ENCODE data around the gene ZNF479. TPM values are rescaled to one million over a fixed set of nuclear protein-coding genes. Genes with fewer than 3 reads are reported as not detected.
"Not testable (repeated sequence)": the region's sequence is repeated elsewhere in the genome, so short reads cannot be mapped to it uniquely, and the experiment has no call there.

Gene ZNF479
- not detected for total RNA-seq

- H3K4me3 Mint-ChIP-seq; H3K4me1 Mint-ChIP-seq; POLR2A ChIA-PET; H3K36me3 Mint-ChIP-seq (ENCODE audit: low read depth); H3K27me3 Mint-ChIP-seq; DNase-seq; H3K27ac Mint-ChIP-seq; CTCF ChIA-PET: not testable (repeated sequence)
- peaks cover 34% of the 10 kb centered on the region for H3K9me3 Mint-ChIP-seq
These were observed at the start of gene ZNF479 for GRCh38 chr7:57132336-57132735. TSS of gene ZNF479 (minus strand) at chr7:57132436. CDS start at chr7:57132324, 112 bp downstream.

DNA sequence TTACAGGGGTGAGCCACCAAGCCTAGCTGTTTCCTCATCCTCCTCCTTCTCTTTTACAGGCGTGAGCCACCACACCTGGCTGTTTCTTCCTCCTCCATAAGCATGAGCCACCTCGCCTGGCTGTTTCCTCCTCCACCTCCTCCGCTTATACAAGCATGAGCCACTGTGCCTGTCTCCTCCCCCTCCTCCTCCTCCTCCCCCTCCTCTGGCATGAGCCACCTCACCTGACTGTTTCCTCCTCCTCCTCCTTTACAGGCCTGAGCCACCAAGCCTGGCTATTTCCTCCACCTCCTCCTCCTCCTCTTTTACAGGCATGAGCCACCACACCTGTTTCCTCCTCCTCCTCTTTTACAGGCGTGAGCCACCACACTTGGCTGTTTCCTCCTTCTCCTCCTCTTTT, 49.8 kb upstream of the ZNF479 start:
- POLR2A ChIA-PET: no interaction called here
- H3K4me3 Mint-ChIP-seq: no peak overlapping the region
- peaks cover 20% of the 10 kb centered on the region for H3K9me3 Mint-ChIP-seq
- H3K27ac Mint-ChIP-seq: no peak overlapping the region
- H3K27me3 Mint-ChIP-seq: no peaks in the 10 kb centered on the region
- CTCF ChIA-PET: no interaction called here
- no peak for DNase-seq
- H3K36me3 Mint-ChIP-seq (ENCODE audit: low read depth): no peaks in the 10 kb centered on the region
- no peaks in the 10 kb centered on the region for H3K4me1 Mint-ChIP-seq

- Mint-ChIP-seq H3K9me3 (peaks cover 20% of the 10 kb centered on the region), H3K27me3 (no peaks in the 10 kb centered on the region), H3K27ac (no peak overlapping the region), H3K4me3 (no peak overlapping the region), H3K36me3 (ENCODE audit: low read depth) (no peaks in the 10 kb centered on the region), H3K4me1 (no peaks in the 10 kb centered on the region)
- DNase-seq: no peak
- ChIA-PET CTCF (no interaction called here), POLR2A (no interaction called here)
These were observed 49.0 kb upstream of the ZNF479 start for GRCh38 chr7:57181281-57181680.

GRCh38 chr7:57179776-57180415, 47.7 kb upstream of the ZNF479 start:
- H3K4me3 Mint-ChIP-seq: no peak overlapping the region
- no peak overlapping the region for H3K27ac Mint-ChIP-seq
- H3K27me3 Mint-ChIP-seq: no peaks in the 10 kb centered on the region
- ChIA-PET CTCF (no interaction called here), POLR2A (no interaction called here)
- H3K36me3 Mint-ChIP-seq (ENCODE audit: low read depth): no peaks in the 10 kb centered on the region
- H3K9me3 Mint-ChIP-seq: peaks cover 20% of the 10 kb centered on the region
- DNase-seq: no peak
- no peaks in the 10 kb centered on the region for H3K4me1 Mint-ChIP-seq

- no peaks in the 10 kb centered on the region for H3K4me1 Mint-ChIP-seq
- CTCF ChIA-PET: no interaction called here
- H3K27ac Mint-ChIP-seq: no peak overlapping the region
- DNase-seq: no peak
- H3K9me3 Mint-ChIP-seq: peaks cover 20% of the 10 kb centered on the region
- H3K4me3 Mint-ChIP-seq: no peak overlapping the region
- no peaks in the 10 kb centered on the region for H3K27me3 Mint-ChIP-seq
- no peaks in the 10 kb centered on the region for H3K36me3 Mint-ChIP-seq (ENCODE audit: low read depth)
- POLR2A ChIA-PET: no interaction called here
These were observed 46.5 kb upstream of the ZNF479 start for GRCh38 chr7:57178768-57179139.

DNA sequence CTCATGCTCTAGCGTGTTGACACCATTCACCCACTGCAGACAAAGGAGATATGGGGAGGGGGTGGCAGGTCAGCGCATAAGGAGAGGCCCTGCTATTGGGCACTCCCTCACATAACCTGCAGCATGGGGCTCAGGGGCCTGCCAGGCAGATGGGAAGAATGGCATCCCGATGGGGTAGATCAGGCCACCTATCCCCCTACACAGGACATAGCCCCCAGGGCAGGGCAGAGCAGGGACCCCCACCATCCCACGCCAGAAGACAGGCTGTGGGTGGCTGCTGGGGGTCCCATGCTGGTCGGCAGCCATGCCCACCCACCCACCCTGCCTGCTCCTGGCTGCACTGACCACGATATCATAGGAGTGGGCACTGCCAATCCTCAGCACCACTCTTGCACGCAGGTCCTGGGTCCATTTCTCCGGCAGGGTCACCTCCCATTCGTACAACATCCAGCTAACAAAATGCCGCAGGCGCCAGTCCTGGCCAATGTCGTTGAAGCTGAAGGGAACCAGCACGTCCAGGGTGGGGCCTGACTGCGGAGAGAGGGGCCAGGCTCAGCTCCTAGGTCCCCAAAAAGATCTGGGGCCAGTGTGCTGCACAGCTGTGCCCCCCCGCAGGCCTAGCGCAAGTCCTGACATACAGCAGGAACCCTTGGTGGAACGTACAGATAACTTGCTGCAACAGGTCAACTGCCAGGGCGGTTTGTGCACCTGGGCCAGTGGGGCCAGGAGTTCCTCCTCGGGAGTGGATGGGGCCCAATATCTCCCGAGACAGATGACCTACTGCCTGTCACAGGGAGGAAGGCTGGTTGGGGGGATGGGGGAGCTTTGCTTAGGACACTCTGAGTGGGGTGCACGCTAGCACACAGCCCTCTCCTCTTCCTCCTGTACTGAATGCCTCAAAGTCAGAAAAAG, 45.9 kb upstream of the ZNF479 start:
- Mint-ChIP-seq H3K27me3 (no peaks in the 10 kb centered on the region), H3K4me3 (no peak overlapping the region), H3K9me3 (peaks cover 20% of the 10 kb centered on the region), H3K27ac (no peak overlapping the region), H3K4me1 (no peaks in the 10 kb centered on the region), H3K36me3 (ENCODE audit: low read depth) (no peaks in the 10 kb centered on the region)
- CTCF ChIA-PET: no interaction called here
- POLR2A ChIA-PET: no interaction called here
- DNase-seq: no peak

- DNase-seq: no peak
- POLR2A ChIA-PET: no interaction called here
- Mint-ChIP-seq H3K4me1 (no peaks in the 10 kb centered on the region), H3K27me3 (no peaks in the 10 kb centered on the region), H3K36me3 (ENCODE audit: low read depth) (no peaks in the 10 kb centered on the region), H3K27ac (no peak overlapping the region), H3K4me3 (no peak overlapping the region), H3K9me3 (peaks cover 13% of the 10 kb centered on the region)
- CTCF ChIA-PET: interaction anchor here (0.6 kb wide), 1 partner anchor 1004 kb away, joined by 4 read pairs; no protein-coding TSS in a partner anchor
These were observed 44.8 kb upstream of the ZNF479 start for GRCh38 chr7:57176928-57177635.

DNA sequence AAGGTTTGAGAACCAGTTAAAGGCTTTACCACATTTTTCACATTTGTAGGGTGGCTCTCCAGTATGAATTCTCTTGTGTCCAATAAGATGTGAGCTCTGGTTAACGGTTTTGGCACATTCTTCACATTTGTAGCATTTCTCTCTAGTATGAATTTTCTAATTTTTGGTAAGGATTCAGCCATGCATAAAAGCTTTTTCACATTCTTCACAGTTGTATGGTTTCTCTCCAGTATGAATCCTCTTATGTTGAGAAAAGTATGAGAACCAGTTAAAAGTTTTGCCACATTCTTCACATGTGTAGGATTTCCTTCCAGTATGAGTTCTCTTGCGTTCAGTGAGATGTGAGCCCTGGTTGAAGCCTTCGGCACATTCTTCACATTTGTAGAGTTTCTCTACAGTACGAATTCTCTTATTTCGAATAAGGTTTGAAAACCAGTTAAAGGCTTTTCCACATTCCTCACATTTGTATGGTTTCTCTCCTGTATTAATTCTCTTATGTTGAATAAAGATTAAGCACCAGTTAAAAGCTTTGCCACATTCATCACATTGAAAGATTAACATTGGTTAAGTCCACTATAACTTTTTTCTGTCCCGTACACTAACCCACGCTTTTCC, 33.2 kb upstream of the ZNF479 start:
- Mint-ChIP-seq H3K27me3 (no peaks in the 10 kb centered on the region), H3K9me3 (peaks cover 36% of the 10 kb centered on the region), H3K36me3 (ENCODE audit: low read depth) (peaks cover 3% of the 10 kb centered on the region), H3K4me3 (no peak overlapping the region), H3K4me1 (no peaks in the 10 kb centered on the region), H3K27ac (no peak overlapping the region)
- ChIA-PET CTCF (no interaction called here), POLR2A (no interaction called here)
- no peak for DNase-seq

DNA sequence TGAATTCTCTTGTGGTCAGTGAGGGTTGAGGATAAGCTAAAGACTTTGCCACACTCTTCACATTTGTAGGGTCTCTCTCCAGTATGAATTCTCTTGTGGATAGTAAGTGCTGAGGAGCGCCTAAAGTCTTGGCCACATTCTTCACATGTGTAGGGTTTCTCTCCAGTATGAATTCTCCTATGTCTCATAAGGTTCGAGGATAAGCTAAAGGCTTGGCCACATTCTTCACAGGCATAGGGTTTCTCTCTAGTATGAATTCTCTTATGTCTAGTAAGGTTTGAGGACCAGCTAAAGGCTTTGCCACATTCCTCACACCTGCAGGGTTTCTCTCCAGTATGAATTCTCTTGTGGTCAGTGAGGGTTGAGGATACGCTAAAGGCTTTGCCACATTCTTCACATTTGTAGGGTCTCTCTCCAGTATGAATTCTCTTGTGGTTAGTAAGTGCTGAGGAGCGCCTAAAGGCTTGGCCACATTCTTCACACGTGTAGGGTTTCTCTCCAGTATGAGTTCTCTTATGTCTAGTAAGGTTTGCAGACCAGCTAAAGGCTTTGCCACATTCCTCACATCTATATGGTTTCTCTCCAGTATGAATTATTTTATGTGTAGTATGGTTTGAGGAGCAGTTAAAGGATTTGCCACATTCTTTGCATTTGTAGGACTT, 12.0 kb downstream of the ZNF479 start:
- DNase-seq; H3K4me3 Mint-ChIP-seq; H3K27ac Mint-ChIP-seq; H3K4me1 Mint-ChIP-seq; H3K27me3 Mint-ChIP-seq; POLR2A ChIA-PET; H3K36me3 Mint-ChIP-seq (ENCODE audit: low read depth); CTCF ChIA-PET: not testable (repeated sequence)
- peaks cover 23% of the 10 kb centered on the region for H3K9me3 Mint-ChIP-seq
